K562 (cell line): ENCODE data around the gene STOML3. TPM values are rescaled to one million over a fixed set of nuclear protein-coding genes. Genes with fewer than 3 reads are reported as not detected.

Experiments used
- ATAC-seq: fragments of 200-7000 bp; cut with Tn5 transposase; 3 replicates; pipeline ENCODE4 v1.9.1; 2020; ENCODE audit warnings: moderate library complexity
- BruUV-seq: library from RNA; stranded (reverse); fragments of 400-500 nt; replicated peaks from 2 replicates; lab custom pipeline; 2021; lab: Mats Ljungman, UMichigan
- CTCF ChIA-PET: fragments of 300-600 bp; formaldehyde crosslinking; extraction: SDS; loops from one replicate; lab custom pipeline; 2021; ENCODE audit warnings: low intra/inter-chr PET ratio; lab: Yijun Ruan, JAX
- POLR2A ChIA-PET: fragments of 300-600, 350-650 bp; sonication (Branson Sonifier 250); formaldehyde crosslinking; extraction: SDS; loops from one replicate; lab custom pipeline; 2021; ENCODE audit warnings: antibody characterized with exemption, inconsistent platforms; lab: Yijun Ruan, JAX
- DNase-seq, 4 experiments: peaks; one replicate each; pipeline versions ENCODE4 v3.0.0 to v3.0.0-alpha.2; 2011 to 2018; ENCODE audit warnings: low spot score in 3 of 4, mixed read lengths in 3 of 4; ENCODE audit errors: extremely low read depth in 1 of 4
- FAIRE-seq: peaks from 2 replicates; lab custom pipeline; 2011; peaks lifted over from hg19 to GRCh38; lab: Jason Lieb, UNC
- H2AFZ ChIP-seq: 2 replicates; pipeline ENCODE4 v1.6.0; 2011; ENCODE audit warnings: low read depth, low read length, control low read depth, inconsistent platforms
- H3K27ac ChIP-seq: fragments of 200-600 bp; 3 replicates; pipeline ENCODE4 v1.8.0; 2011; ENCODE audit warnings: low read depth, mild to moderate bottlenecking, control low read depth, inconsistent platforms, low read length, moderate library complexity, mixed read lengths; ENCODE audit errors: extremely low read depth
- H3K27me3 ChIP-seq, 2 experiments: fragments of 300-600 bp in 1 of 2; 2 replicates in 1 of 2; 3 replicates in 1 of 2; pipeline versions ENCODE4 v1.6.0 to v1.8.0; 2011; ENCODE audit warnings: inconsistent platforms in 2 of 2, low read length in 2 of 2, mild to moderate bottlenecking in 1 of 2, mixed read lengths in 1 of 2, moderate library complexity in 1 of 2; ENCODE audit not compliant: control insufficient read depth in 2 of 2, insufficient read depth in 2 of 2
- H3K36me3 ChIP-seq: fragments of 300-600 bp; 3 replicates; pipeline ENCODE4 v1.8.0; 2011; ENCODE audit warnings: mild to moderate bottlenecking, low read length, inconsistent platforms; ENCODE audit not compliant: control insufficient read depth, insufficient read depth
- H3K4me1 ChIP-seq, 2 experiments: fragments of 200-600 bp in 1 of 2; replicated peaks in 1 of 2; 2 replicates in 1 of 2; 3 replicates in 1 of 2; pipeline versions ENCODE4 v1.5.1 to v1.8.0; 2011; ENCODE audit warnings: inconsistent platforms in 2 of 2, low read length in 2 of 2, mild to moderate bottlenecking in 1 of 2, mixed read lengths in 1 of 2, moderate library complexity in 1 of 2; ENCODE audit not compliant: control insufficient read depth in 2 of 2, insufficient read depth in 2 of 2
- H3K4me2 ChIP-seq: 2 replicates; pipeline ENCODE4 v1.6.1; 2011; ENCODE audit warnings: low read length, control low read depth, inconsistent platforms, mixed read lengths; ENCODE audit not compliant: insufficient read depth
- H3K4me3 ChIP-seq: fragments of 200-600 bp; sonication (generic), shearing (Covaris generic); 2 replicates; pipeline ENCODE4 v1.5.1; 2016; ENCODE audit warnings: control low read depth, inconsistent platforms
- H3K79me2 ChIP-seq: fragments of 200-600 bp; 3 replicates; pipeline ENCODE4 v1.8.0; 2011; ENCODE audit warnings: low read length, inconsistent platforms; ENCODE audit not compliant: control insufficient read depth, insufficient read depth
- H3K9ac ChIP-seq, 2 experiments: 2 replicates each; pipeline versions ENCODE4 v1.6.0 to v1.6.1; 2011; ENCODE audit warnings: low read depth in 2 of 2, low read length in 2 of 2, control low read depth in 1 of 2, inconsistent platforms in 1 of 2, mild to moderate bottlenecking in 1 of 2, mixed read lengths in 1 of 2; ENCODE audit not compliant: insufficient read depth in 1 of 2
- H3K9me1 ChIP-seq: one replicate; pipeline ENCODE4 v1.6.0; 2011; ENCODE audit warnings: inconsistent platforms, mild to moderate bottlenecking, low read length, moderate library complexity; ENCODE audit not compliant: control insufficient read depth, insufficient read depth
- H3K9me3 ChIP-seq: replicated peaks from 2 replicates; pipeline ENCODE4 v1.5.1; 2011; ENCODE audit warnings: low read depth, low read length, inconsistent platforms; ENCODE audit not compliant: control insufficient read depth, insufficient read depth
- H4K20me1 ChIP-seq: replicated peaks from 2 replicates; pipeline ENCODE4 v1.6.1; 2011; ENCODE audit warnings: low read length, inconsistent platforms, mixed read lengths; ENCODE audit not compliant: control insufficient read depth, insufficient read depth
- BHLHE40 ChIP-seq: IDR thresholded peaks from 2 replicates; pipeline ENCODE4 v1.6.1; 2011; ENCODE audit warnings: low read length, improper control_type of control experiment
- DIDO1 ChIP-seq: fragments of 450-650 bp; IDR thresholded peaks from 2 replicates; pipeline ENCODE4 v1.6.1; 2016; ENCODE audit warnings: low read depth, missing biosample characterization, missing genetic modification characterization
- FOSL1 ChIP-seq: fragments of 200-800 bp; sonication (Bioruptor generic); conservative IDR thresholded peaks from 2 replicates; pipeline ENCODE4 v1.6.1; 2016; ENCODE audit warnings: missing genetic modification characterization, missing compliant biosample characterization
- HNRNPH1 ChIP-seq: fragments of 200-400 bp; formaldehyde crosslinking; optimal IDR thresholded peaks from 2 replicates; pipeline ENCODE3; 2017; ENCODE audit warnings: low read depth, mild to moderate bottlenecking, low read length, moderate library complexity
- MEIS2 ChIP-seq: fragments of 450-650 bp; IDR thresholded peaks from 2 replicates; pipeline ENCODE4 v1.6.1; 2014; ENCODE audit warnings: mild to moderate bottlenecking; ENCODE audit not compliant: partially characterized antibody
- NR0B1 ChIP-seq: fragments of 450-650 bp; IDR thresholded peaks from one replicate; pipeline ENCODE4 v1.6.1; 2018; ENCODE audit warnings: mild to moderate bottlenecking, moderate library complexity; ENCODE audit not compliant: partially characterized antibody
- PRPF4 ChIP-seq: fragments of 200-400 bp; formaldehyde crosslinking; IDR thresholded peaks from one replicate; pipeline ENCODE4 v1.6.1; 2017; ENCODE audit warnings: low read length, low read depth, mild to moderate bottlenecking; ENCODE audit not compliant: insufficient read depth, poor library complexity, severe bottlenecking
- SIX5 ChIP-seq, 2 experiments: IDR thresholded peaks; 2 replicates each; pipeline ENCODE4 v1.6.1; 2011; ENCODE audit warnings: low read length in 2 of 2, borderline replicate concordance in 1 of 2, low read depth in 1 of 2, mild to moderate bottlenecking in 1 of 2, moderate library complexity in 1 of 2; ENCODE audit not compliant: insufficient read depth in 1 of 2
- TBL1XR1 ChIP-seq, 2 experiments: IDR thresholded peaks; 2 replicates each; pipeline ENCODE4 v1.6.1; 2012; ENCODE audit warnings: improper control_type of control experiment in 2 of 2, low read length in 2 of 2, mild to moderate bottlenecking in 1 of 2
- THRB ChIP-seq: fragments of 450-650 bp; formaldehyde crosslinking; conservative IDR thresholded peaks from 2 replicates; pipeline ENCODE4 v1.4.0; 2022; ENCODE audit warnings: mild to moderate bottlenecking, missing genetic modification characterization
- TRIM24 ChIP-seq, 2 experiments: fragments of 450-650 bp; IDR thresholded peaks; 2 replicates each; pipeline ENCODE4 v1.6.1; 2016
- ZFP36 ChIP-seq: fragments of 150-350 bp; IDR thresholded peaks from 2 replicates; pipeline ENCODE4 v1.6.1; 2018; ENCODE audit warnings: low read length, low read depth; ENCODE audit not compliant: partially characterized antibody
- ZNF764 ChIP-seq: fragments of 250-450 bp; sonication (Bioruptor Pico); IDR thresholded peaks from 2 replicates; pipeline ENCODE4 v1.4.0; 2020; ENCODE audit warnings: low read depth, mild to moderate bottlenecking, moderate library complexity
- WGBS: fragments of 100-300 bp; shearing (Covaris generic); methylation state at CpG from one replicate; pipeline ENCODE4 v1.1.6; 2016; ENCODE audit warnings: low coverage, mixed read lengths; ENCODE audit not compliant: insufficient coverage; ENCODE audit errors: missing lambda C conversion rate; 5-methylcytosine and 5-hydroxymethylcytosine counted together
- in situ Hi-C: fragments of 300-500 bp; cut with MboI; formaldehyde crosslinking; loops from 4 replicates; pipeline ENCODE4 v1.15.0; 2018; ENCODE audit warnings: inconsistent platforms, mixed read lengths
- intact Hi-C: fragments of 100-400 bp; cut with micrococcal nuclease; formaldehyde crosslinking; loops from 2 replicates; pipeline ENCODE4 v1.14.2; 2022
- polyA plus RNA-seq, 8 experiments: library from polyadenylated mRNA; depleted of rRNA in 4 of 8; stranded (reverse) in 5 of 8; unstranded in 3 of 8; fragments of >200 nt; fragmentation: Nextera tagmentation in 2 of 8; fragmentation: Illumina TruSeq in 1 of 8; extraction: Ambion mirVana in 2 of 8; extraction: Trizol in 1 of 8; gene quantifications; 2 replicates each; pipeline versions ENCODE4 v1.2.1 to v1.2.3, GENCODE V29; 2011 to 2014; ENCODE audit warnings: inconsistent platforms in 1 of 8, missing spikeins in 1 of 8
- total RNA-seq, 7 experiments: library from RNA; depleted of rRNA in 6 of 7; stranded (reverse); fragments of >200 nt in 6 of 7; fragmentation: Illumina TruSeq in 2 of 7; extraction: Trizol in 2 of 7; gene quantifications; 2 replicates each; pipeline versions ENCODE4 v1.2.1 to v1.2.3, GENCODE V29; 2011 to 2021; ENCODE audit warnings: low replicate concordance in 1 of 7

The STOML3 gene
- total and polyA plus RNA-seq, 9 of the 15 experiments (the other 6 are each of a cell fraction or from before 2014, with no cell fraction given): 0.04 TPM; not detected in 8

- in situ Hi-C loops (no loop called here), intact Hi-C loops (no loop called here)
- Histone ChIP-seq H3K4me2 (no peak overlapping the region), H3K27me3 (no peaks in the 10 kb centered on the region), H3K4me1 (peaks cover 0 to 4% of the 10 kb centered on the region in 2 experiments; a peak in 2 of 5 replicates), H3K79me2 (peaks cover 62% of the 10 kb centered on the region), H3K9ac (no peak overlapping the region), H3K4me3 (no peak overlapping the region), H3K9me3 (no peaks in the 10 kb centered on the region), H3K27ac (no peak overlapping the region), H3K9me1 (no peaks in the 10 kb centered on the region), H4K20me1 (peaks cover 9% of the 10 kb centered on the region; the same call in 1 of the 2 replicates), H3K36me3 (peaks cover 40% of the 10 kb centered on the region), H2AFZ (no peak overlapping the region)
- DNase-seq (no peak), FAIRE-seq (no peak), ATAC-seq (no peak)
- POLR2A ChIA-PET: interaction anchor here (1.3 kb wide), 1 partner anchor 17 kb away, joined by 5 read pairs; no protein-coding TSS in a partner anchor
- CTCF ChIA-PET: no interaction called here
- TF ChIP-seq SIX5 (IDR thresholded peaks at IDR 0.05; ENCODE audit: borderline replicate concordance in 1 of 2, insufficient read depth in 1 of 2, low read depth in 1 of 2, low read length in 2 of 2) (no peak), ZFP36 (no peak), DIDO1 (tag) (no peak), TBL1XR1 (IDR thresholded peaks at IDR 0.05; ENCODE audit: low read length in 2 of 2) (no peak), FOSL1 (tag) (no peak)
- WGBS: 100% methylated on average over 1 of the region's 1 CpG
- no TSS peak for BruUV-seq
These were observed 41.5 kb upstream of the STOML3 start for GRCh38 chr13:39032150-39032549.

GRCh38 chr13:39025433-39025839 is 34.8 kb upstream of the STOML3 start:
- H3K9me3 ChIP-seq: no peaks in the 10 kb centered on the region
- H3K4me2 ChIP-seq: no peak overlapping the region
- ChIA-PET CTCF (no interaction called here), POLR2A (no interaction called here)
- no peak overlapping the region for H3K27ac ChIP-seq
- no peak overlapping the region for H2AFZ ChIP-seq
- in situ Hi-C loops: no loop called here
- WGBS: 90% methylated on average over 2 of the region's 2 CpGs
- no TSS peak for BruUV-seq
- H3K4me3 ChIP-seq: no peak overlapping the region
- intact Hi-C loops: no loop called here
- no peaks in the 10 kb centered on the region for H3K27me3 ChIP-seq
- FAIRE-seq (no peak), DNase-seq (no peak), ATAC-seq (no peak)
- no peaks in the 10 kb centered on the region for H4K20me1 ChIP-seq
- H3K9ac ChIP-seq: no peak overlapping the region
- H3K4me1 ChIP-seq: no peaks in the 10 kb centered on the region
- H3K79me2 ChIP-seq: 0 out of 3 replicates have a peak, but pooled peaks cover under 1% of the 10 kb centered on the region
- H3K36me3 ChIP-seq: peaks cover 85% of the 10 kb centered on the region
- H3K9me1 ChIP-seq: no peaks in the 10 kb centered on the region
- TF ChIP-seq MEIS2 (no peak), THRB (CRISPR knock-in tag) (no peak), PRPF4 (no peak), NR0B1 (no peak), ZNF764 (CRISPR knock-in tag) (no peak), BHLHE40 (no peak), TRIM24 (IDR thresholded peaks at IDR 0.05) (no peak), HNRNPH1 (no peak)
